HUES48 (cell line): ENCODE data around the gene ITGA7.

Experiments
- H3K27ac ChIP-seq: one replicate; pipeline ENCODE4 v1.7.0; 2013; ENCODE audit warnings: low read depth, low read length, inconsistent platforms
- H3K27me3 ChIP-seq: 2 replicates; pipeline ENCODE4 v1.6.1; 2013; ENCODE audit warnings: mild to moderate bottlenecking, low read length; ENCODE audit not compliant: control insufficient read depth, insufficient read depth
- H3K36me3 ChIP-seq: 2 replicates; pipeline ENCODE4 v1.6.1; 2013; ENCODE audit warnings: low read length; ENCODE audit not compliant: control insufficient read depth, insufficient read depth
- H3K4me1 ChIP-seq: 2 replicates; pipeline ENCODE4 v1.6.1; 2013; ENCODE audit warnings: mild to moderate bottlenecking, low read length; ENCODE audit not compliant: control insufficient read depth, insufficient read depth
- H3K4me3 ChIP-seq: 2 replicates; pipeline ENCODE4 v1.5.1; 2013; ENCODE audit warnings: mild to moderate bottlenecking, low read depth, low read length
- H3K9ac ChIP-seq: 2 replicates; pipeline ENCODE4 v1.6.1; 2013; ENCODE audit warnings: mild to moderate bottlenecking, low read depth, low read length, moderate library complexity
- H3K9me3 ChIP-seq: 2 replicates; pipeline ENCODE4 v1.6.1; 2013; ENCODE audit warnings: low read length; ENCODE audit not compliant: control insufficient read depth, insufficient read depth

The ITGA7 gene

GRCh38 chr12:55707841-55708694 is at the start of gene ITGA7:
Gene ITGA7 (minus strand): TSS chr12:55707904. CDS start chr12:55707682, 222 bp downstream.
- no peaks in the 10 kb centered on the region for H3K36me3 ChIP-seq
- peak within 1 kb of the TSS; percentile 90 for H3K4me3 ChIP-seq
- H3K27me3 ChIP-seq: peaks cover 20% of the 10 kb centered on the region
- H3K9ac ChIP-seq: peak within 1 kb of the TSS; percentile 61
- H3K27ac ChIP-seq: peak within 1 kb of the TSS; percentile 72
- no peaks in the 10 kb centered on the region for H3K9me3 ChIP-seq
- H3K4me1 ChIP-seq: peaks cover 28% of the 10 kb centered on the region

- H3K27ac ChIP-seq: no peak overlapping the region
- no peak overlapping the region for H3K9ac ChIP-seq
- no peak overlapping the region for H3K4me3 ChIP-seq
- no peaks in the 10 kb centered on the region for H3K27me3 ChIP-seq
- H3K4me1 ChIP-seq: peaks cover 15% of the 10 kb centered on the region; the same call in 1 of the 2 replicates
- peaks cover 84% of the 10 kb centered on the region for H3K36me3 ChIP-seq
- H3K9me3 ChIP-seq: no peaks in the 10 kb centered on the region
Observed at GRCh38 chr12:55755246-55755645, 47.5 kb upstream of the ITGA7 start.

- Histone ChIP-seq H3K36me3 (peaks cover 63% of the 10 kb centered on the region), H3K4me1 (peaks cover 42% of the 10 kb centered on the region), H3K27ac (no peak overlapping the region), H3K4me3 (0 out of 2 replicates have a peak overlapping the region, but pooled peaks have one; percentile 87), H3K27me3 (no peaks in the 10 kb centered on the region), H3K9me3 (no peaks in the 10 kb centered on the region), H3K9ac (no peak overlapping the region)
Observed at GRCh38 chr12:55748230-55748993, 40.7 kb upstream of the ITGA7 start.

GRCh38 chr12:55746913-55747231 is 39.2 kb upstream of the ITGA7 start:
- peaks cover 48% of the 10 kb centered on the region for H3K4me1 ChIP-seq
- H3K36me3 ChIP-seq: peaks cover 50% of the 10 kb centered on the region
- peak overlapping the region; percentile 87 for H3K4me3 ChIP-seq
- no peak overlapping the region for H3K9ac ChIP-seq
- H3K27me3 ChIP-seq: no peaks in the 10 kb centered on the region
- H3K27ac ChIP-seq: peak overlapping the region; percentile 94
- H3K9me3 ChIP-seq: no peaks in the 10 kb centered on the region

- Histone ChIP-seq H3K9me3 (no peaks in the 10 kb centered on the region), H3K9ac (peak overlapping the region; percentile 53), H3K4me1 (peaks cover 51% of the 10 kb centered on the region), H3K36me3 (peaks cover 44% of the 10 kb centered on the region), H3K4me3 (peak overlapping the region; percentile 87), H3K27me3 (no peaks in the 10 kb centered on the region), H3K27ac (peak overlapping the region; percentile 94)
Observed at GRCh38 chr12:55746174-55746912, 38.6 kb upstream of the ITGA7 start.

GRCh38 chr12:55745361-55746173 is 37.9 kb upstream of the ITGA7 start:
- Histone ChIP-seq H3K27ac (peak overlapping the region; percentile 94), H3K36me3 (peaks cover 37% of the 10 kb centered on the region), H3K9me3 (no peaks in the 10 kb centered on the region), H3K27me3 (no peaks in the 10 kb centered on the region), H3K4me3 (peak overlapping the region; percentile 87), H3K9ac (peak overlapping the region; percentile 54), H3K4me1 (peaks cover 49% of the 10 kb centered on the region)

- H3K4me1 ChIP-seq: peaks cover 46% of the 10 kb centered on the region
- H3K36me3 ChIP-seq: peaks cover 27% of the 10 kb centered on the region
- peak overlapping the region; percentile 94 for H3K27ac ChIP-seq
- H3K4me3 ChIP-seq: peak overlapping the region; percentile 87
- H3K27me3 ChIP-seq: no peaks in the 10 kb centered on the region
- peak overlapping the region; percentile 43; the same call in 1 of the 2 replicates for H3K9ac ChIP-seq
- no peaks in the 10 kb centered on the region for H3K9me3 ChIP-seq
Observed at GRCh38 chr12:55744340-55745030, 36.8 kb upstream of the ITGA7 start.

GRCh38 chr12:55743406-55744339 is 36.0 kb upstream of the ITGA7 start:
- H3K27me3 ChIP-seq: no peaks in the 10 kb centered on the region
- H3K36me3 ChIP-seq: peaks cover 18% of the 10 kb centered on the region
- H3K9me3 ChIP-seq: no peaks in the 10 kb centered on the region
- H3K4me3 ChIP-seq: peak overlapping the region; percentile 87
- H3K27ac ChIP-seq: peak overlapping the region; percentile 94
- peaks cover 42% of the 10 kb centered on the region for H3K4me1 ChIP-seq
- H3K9ac ChIP-seq: peak overlapping the region; percentile 71

GRCh38 chr12:55742719-55743405 is 35.2 kb upstream of the ITGA7 start, which contains the start of gene GDF11:
Gene GDF11 (plus strand): TSS chr12:55743122. CDS start chr12:55743317, 195 bp downstream.
- peak within 1 kb of the TSS; percentile 71 for H3K9ac ChIP-seq
- peaks cover 10% of the 10 kb centered on the region for H3K36me3 ChIP-seq
- peak within 1 kb of the TSS; percentile 94 for H3K27ac ChIP-seq
- peak within 1 kb of the TSS; percentile 87 for H3K4me3 ChIP-seq
- peaks cover 37% of the 10 kb centered on the region for H3K4me1 ChIP-seq
- no peaks in the 10 kb centered on the region for H3K9me3 ChIP-seq
- H3K27me3 ChIP-seq: no peaks in the 10 kb centered on the region
